ENCODE data around the gene KIAA1210. TPM values are rescaled to one million over a fixed set of nuclear protein-coding genes. Genes with fewer than 3 reads are reported as not detected.

The KIAA1210 gene
- polyA plus RNA-seq, 1 experiment: not detected

GRCh38 chrX:119087121-119087520 is 40.5 kb downstream of the KIAA1210 start:
- CTCF ChIA-PET: no interaction called here
- TF ChIP-seq CTCF (IDR thresholded peaks at IDR 0.05; ENCODE audit: insufficient read depth, low read depth, low read length): no peak
- POLR2A ChIA-PET: no interaction called here
- no peak for DNase-seq (ENCODE audit: low read depth)
- H3K36me3 ChIP-seq (ENCODE audit: control insufficient read depth, insufficient read depth, low read length): no peaks in the 10 kb centered on the region
- H3K27me3 ChIP-seq (ENCODE audit: control insufficient read depth, insufficient read depth, low read length): no peaks in the 10 kb centered on the region
- no peak overlapping the region for H3K4me3 ChIP-seq (ENCODE audit: low read depth, low read length)

DNA sequence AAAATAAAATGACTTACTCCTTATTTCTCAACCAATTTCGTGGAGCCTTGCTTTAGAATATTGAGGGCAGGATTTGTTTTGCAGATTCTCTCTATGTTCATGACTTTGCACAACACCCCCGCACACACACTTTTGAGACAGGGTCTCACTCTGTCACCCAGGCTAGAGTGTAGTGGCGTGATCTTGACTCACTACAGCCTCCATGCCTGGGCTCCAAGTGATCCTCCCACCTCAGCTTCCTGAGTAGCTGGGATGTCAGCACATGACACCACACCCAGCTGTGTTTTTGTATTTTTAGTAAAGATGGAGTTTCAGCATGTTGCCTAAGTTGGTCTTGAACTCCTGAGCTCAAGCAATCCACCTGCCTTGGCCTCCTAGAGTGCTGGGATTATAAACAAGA is 42.8 kb downstream of the KIAA1210 start:
- H3K36me3 ChIP-seq (ENCODE audit: control insufficient read depth, insufficient read depth, low read length): no peaks in the 10 kb centered on the region

DNA sequence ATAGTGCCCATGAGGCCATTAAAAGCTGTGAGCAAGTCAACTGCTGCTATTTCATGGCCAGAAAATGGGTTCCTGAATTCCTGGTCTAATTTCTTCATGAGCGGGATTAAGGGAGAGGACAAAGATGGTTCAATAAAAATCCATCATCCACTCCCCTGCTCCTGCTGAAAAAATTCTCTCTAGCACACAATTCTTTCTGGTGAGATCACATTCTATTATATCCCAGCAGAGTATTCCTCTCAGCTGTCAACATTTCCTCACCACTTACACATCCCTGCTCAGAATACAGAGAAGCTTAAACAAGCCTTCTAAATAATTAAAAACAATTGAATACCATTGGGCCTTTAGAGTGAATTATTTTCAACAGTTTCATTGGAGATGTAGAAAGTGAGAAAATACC is 45.3 kb downstream of the KIAA1210 start:
- no peak for TF ChIP-seq CTCF (IDR thresholded peaks at IDR 0.05; ENCODE audit: insufficient read depth, low read depth, low read length)
- no peak for DNase-seq (ENCODE audit: low read depth)
- Histone ChIP-seq H3K4me3 (ENCODE audit: low read depth, low read length) (no peak overlapping the region), H3K27me3 (ENCODE audit: control insufficient read depth, insufficient read depth, low read length) (no peaks in the 10 kb centered on the region), H3K36me3 (ENCODE audit: control insufficient read depth, insufficient read depth, low read length) (no peaks in the 10 kb centered on the region)
- CTCF ChIA-PET: interaction anchor here (0.6 to 1.9 kb wide), 2 partner anchors 11 to 18 kb away, joined by 3 to 4 read pairs; no protein-coding TSS in a partner anchor
- POLR2A ChIA-PET: no interaction called here

More for the DNA sequence above, 42.8 kb downstream of the KIAA1210 start:
- POLR2A ChIA-PET: no interaction called here
- H3K4me3 ChIP-seq (ENCODE audit: low read depth, low read length): no peak overlapping the region
- CTCF ChIA-PET: no interaction called here
- no peak for TF ChIP-seq CTCF (IDR thresholded peaks at IDR 0.05; ENCODE audit: insufficient read depth, low read depth, low read length)
- DNase-seq (ENCODE audit: low read depth): no peak
- H3K27me3 ChIP-seq (ENCODE audit: control insufficient read depth, insufficient read depth, low read length): no peaks in the 10 kb centered on the region

DNA sequence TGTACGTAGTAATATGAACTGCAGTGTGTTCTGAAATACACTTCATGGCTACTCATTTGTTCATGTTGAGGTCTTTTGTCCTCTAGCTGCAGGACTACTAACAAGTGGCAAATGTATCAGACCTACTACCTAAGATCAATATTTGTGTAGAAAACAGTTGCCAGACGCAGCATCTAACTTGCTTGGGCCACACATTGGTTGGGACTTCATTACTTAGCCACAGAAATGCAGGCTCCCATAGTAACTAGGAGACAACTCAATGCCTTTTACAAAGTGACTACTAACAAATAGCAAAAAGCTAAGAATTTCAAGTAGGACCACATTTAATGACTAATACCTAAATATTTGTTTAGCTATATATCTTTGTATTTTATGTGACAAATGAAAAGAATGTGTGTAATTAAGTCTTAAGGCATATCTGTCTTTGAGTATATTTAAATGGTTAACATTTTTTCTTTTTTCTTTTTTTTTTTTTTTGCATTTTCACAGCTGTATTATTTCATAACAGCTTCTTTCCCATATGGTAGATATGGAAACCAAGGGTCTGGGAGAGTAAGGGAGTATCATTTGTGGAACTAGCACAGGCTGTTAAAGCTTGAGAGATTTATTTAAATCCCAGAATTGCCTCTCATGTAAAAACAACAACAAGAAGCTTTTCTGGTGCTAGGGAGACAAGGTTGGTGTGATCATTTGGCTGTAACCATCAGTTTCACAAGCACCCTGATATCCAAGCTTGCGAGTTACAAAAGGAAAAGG is 52.2 kb downstream of the KIAA1210 start:
- no peak for DNase-seq (ENCODE audit: low read depth)
- ChIA-PET POLR2A (no interaction called here), CTCF (interaction anchor here (0.8 kb wide), 1 partner anchor 73 kb away, joined by 3 read pairs; no protein-coding TSS in a partner anchor)
- TF ChIP-seq CTCF (IDR thresholded peaks at IDR 0.05; ENCODE audit: insufficient read depth, low read depth, low read length): no peak
- H3K4me3 ChIP-seq (ENCODE audit: low read depth, low read length): no peak overlapping the region
- H3K36me3 ChIP-seq (ENCODE audit: control insufficient read depth, insufficient read depth, low read length): no peaks in the 10 kb centered on the region
- no peaks in the 10 kb centered on the region; the same call in 1 of the 2 replicates for H3K27me3 ChIP-seq (ENCODE audit: control insufficient read depth, insufficient read depth, low read length)

DNA sequence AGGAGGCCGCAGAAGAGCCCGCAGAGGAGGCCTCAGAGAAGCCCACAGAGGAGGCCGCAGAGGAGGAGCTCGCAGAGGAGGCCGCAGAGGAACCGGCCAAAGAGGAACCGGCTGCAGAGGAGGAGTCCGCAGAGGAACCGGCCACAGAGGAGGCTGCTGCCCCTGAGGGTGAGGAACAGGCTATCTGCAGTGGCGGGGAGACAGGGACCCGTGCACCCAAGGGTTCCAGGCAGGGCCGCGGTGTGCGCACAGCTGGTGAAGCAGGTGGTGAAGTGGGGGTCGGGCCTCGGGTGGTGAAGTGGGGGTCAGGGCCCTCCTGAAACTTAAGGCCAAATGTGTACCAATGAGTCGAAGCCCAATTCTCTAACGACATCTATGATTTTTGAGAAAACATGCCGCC is 53.7 kb downstream of the KIAA1210 start:
- DNase-seq (ENCODE audit: low read depth): no peak
- Histone ChIP-seq H3K4me3 (ENCODE audit: low read depth, low read length) (no peak overlapping the region), H3K27me3 (ENCODE audit: control insufficient read depth, insufficient read depth, low read length) (no peaks in the 10 kb centered on the region; the same call in 1 of the 2 replicates), H3K36me3 (ENCODE audit: control insufficient read depth, insufficient read depth, low read length) (no peaks in the 10 kb centered on the region)
- ChIA-PET CTCF (interaction anchor here (0.6 kb wide), 1 partner anchor 157 kb away, joined by 3 read pairs; no protein-coding TSS in a partner anchor), POLR2A (no interaction called here)
- TF ChIP-seq CTCF (IDR thresholded peaks at IDR 0.05; ENCODE audit: insufficient read depth, low read depth, low read length): no peak

Data from BJ (cell line).